NCI-H2171 (cell line): ENCODE results near the gene AHNAK.

Source experiments
- DNase-seq: peaks from one replicate; lab custom pipeline; 2025; lab: John Stamatoyannopoulos, UW

The AHNAK gene

GRCh38 chr11:62548545-62549335 lies 2.1 kb upstream of the AHNAK start:
- DNase-seq = no peak

GRCh38 chr11:62547691-62548281 lies 1.2 kb upstream of the AHNAK start:
- DNase-seq = no peak

GRCh38 chr11:62546929-62547625 lies 471 bp upstream of the AHNAK start:
- no peak for DNase-seq

- DNase-seq = peak; percentile 39
Measured at GRCh38 chr11:62545437-62546243, 966 bp downstream of the AHNAK start.

GRCh38 chr11:62544581-62545436 lies 1.8 kb downstream of the AHNAK start:
- DNase-seq = no peak

- DNase-seq = no peak
Measured at GRCh38 chr11:62543680-62544444, 2.7 kb downstream of the AHNAK start.

GRCh38 chr11:62542750-62543567 lies 3.6 kb downstream of the AHNAK start:
- peak; percentile 24 for DNase-seq

- DNase-seq = no peak
Measured at GRCh38 chr11:62542111-62542745, 4.4 kb downstream of the AHNAK start.

GRCh38 chr11:62540804-62541701 lies 5.6 kb downstream of the AHNAK start:
- no peak for DNase-seq

- no peak for DNase-seq
Measured at GRCh38 chr11:62539238-62539925, 7.2 kb downstream of the AHNAK start.

GRCh38 chr11:62538470-62539237 lies 8.0 kb downstream of the AHNAK start:
- DNase-seq = no peak

- no peak for DNase-seq
Measured at GRCh38 chr11:62536301-62536957, 10.2 kb downstream of the AHNAK start.

- no peak for DNase-seq
Measured at GRCh38 chr11:62535802-62536201, 10.8 kb downstream of the AHNAK start.

GRCh38 chr11:62534779-62535545 lies 11.6 kb downstream of the AHNAK start:
- no peak for DNase-seq

- DNase-seq = no peak
Measured at GRCh38 chr11:62532096-62532495, 14.5 kb downstream of the AHNAK start.
